ENCODE data around the gene ABHD17C. TPM values are rescaled to one million over a fixed set of nuclear protein-coding genes. Genes with fewer than 3 reads are reported as not detected.

ABHD17C gene
- total RNA-seq, 2 donors from 2014 or later, result 3.6 to 5.3 TPM

DNA sequence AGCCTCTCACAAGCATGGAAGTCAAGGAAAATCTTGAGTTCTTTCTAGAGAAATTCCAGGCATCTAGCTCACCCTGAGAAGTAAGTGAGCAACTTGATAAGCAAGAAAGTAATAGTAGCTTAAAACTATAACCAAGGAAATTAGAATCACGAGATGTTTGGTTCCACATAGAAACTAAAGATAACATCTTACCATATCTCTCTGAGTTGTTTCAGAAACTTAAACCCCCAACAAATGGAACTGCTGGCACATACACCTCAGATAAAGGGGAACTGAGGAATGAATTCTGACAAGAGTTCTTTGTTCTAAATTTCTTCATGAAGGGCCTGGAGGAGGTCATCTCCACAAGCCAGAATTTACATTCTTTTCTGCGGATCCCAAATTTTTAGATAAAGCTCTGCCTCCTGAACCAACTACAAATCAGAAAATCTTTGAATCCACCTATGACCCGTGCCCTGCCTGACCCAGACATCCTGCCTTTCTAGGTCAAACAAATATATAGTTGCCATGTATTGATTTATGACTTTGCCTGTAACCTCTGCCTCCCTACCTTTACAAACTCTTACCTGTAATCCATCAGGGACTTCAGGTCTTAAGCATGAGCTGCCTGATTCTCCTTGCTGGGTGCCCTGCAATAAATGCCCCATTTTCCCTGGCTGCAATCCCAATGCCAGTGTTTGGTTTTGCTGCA lies 26.4 kb upstream of the ABHD17C start:
- ATAC-seq, result no peak
- H3K9me3 ChIP-seq, result no peaks in the 10 kb centered on the region
- 52 to 53% methylated on average over 3 of the region's 3 CpGs for WGBS, 2 donors
- no peaks in the 10 kb centered on the region for H3K27me3 ChIP-seq
- intact Hi-C loops (cut with DNase I), result no loop called here
- H3K27ac ChIP-seq, result no peak overlapping the region
- no peaks in the 10 kb centered on the region for H3K36me3 ChIP-seq (replicated peaks in 1 of 2; ENCODE audit: insufficient read depth in 1 of 2, low read depth in 2 of 2)
- DNase-seq, result no peak
- no peak for TF ChIP-seq POLR2A (IDR thresholded peaks at IDR 0.05)
- TF ChIP-seq, protein P1, sequence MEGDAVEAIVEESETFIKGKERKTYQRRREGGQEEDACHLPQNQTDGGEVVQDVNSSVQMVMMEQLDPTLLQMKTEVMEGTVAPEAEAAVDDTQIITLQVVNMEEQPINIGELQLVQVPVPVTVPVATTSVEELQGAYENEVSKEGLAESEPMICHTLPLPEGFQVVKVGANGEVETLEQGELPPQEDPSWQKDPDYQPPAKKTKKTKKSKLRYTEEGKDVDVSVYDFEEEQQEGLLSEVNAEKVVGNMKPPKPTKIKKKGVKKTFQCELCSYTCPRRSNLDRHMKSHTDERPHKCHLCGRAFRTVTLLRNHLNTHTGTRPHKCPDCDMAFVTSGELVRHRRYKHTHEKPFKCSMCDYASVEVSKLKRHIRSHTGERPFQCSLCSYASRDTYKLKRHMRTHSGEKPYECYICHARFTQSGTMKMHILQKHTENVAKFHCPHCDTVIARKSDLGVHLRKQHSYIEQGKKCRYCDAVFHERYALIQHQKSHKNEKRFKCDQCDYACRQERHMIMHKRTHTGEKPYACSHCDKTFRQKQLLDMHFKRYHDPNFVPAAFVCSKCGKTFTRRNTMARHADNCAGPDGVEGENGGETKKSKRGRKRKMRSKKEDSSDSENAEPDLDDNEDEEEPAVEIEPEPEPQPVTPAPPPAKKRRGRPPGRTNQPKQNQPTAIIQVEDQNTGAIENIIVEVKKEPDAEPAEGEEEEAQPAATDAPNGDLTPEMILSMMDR (IDR thresholded peaks at IDR 0.05), result no peak
- no peak overlapping the region for H3K4me3 ChIP-seq
- H3K4me1 ChIP-seq, result no peaks in the 10 kb centered on the region

DNA sequence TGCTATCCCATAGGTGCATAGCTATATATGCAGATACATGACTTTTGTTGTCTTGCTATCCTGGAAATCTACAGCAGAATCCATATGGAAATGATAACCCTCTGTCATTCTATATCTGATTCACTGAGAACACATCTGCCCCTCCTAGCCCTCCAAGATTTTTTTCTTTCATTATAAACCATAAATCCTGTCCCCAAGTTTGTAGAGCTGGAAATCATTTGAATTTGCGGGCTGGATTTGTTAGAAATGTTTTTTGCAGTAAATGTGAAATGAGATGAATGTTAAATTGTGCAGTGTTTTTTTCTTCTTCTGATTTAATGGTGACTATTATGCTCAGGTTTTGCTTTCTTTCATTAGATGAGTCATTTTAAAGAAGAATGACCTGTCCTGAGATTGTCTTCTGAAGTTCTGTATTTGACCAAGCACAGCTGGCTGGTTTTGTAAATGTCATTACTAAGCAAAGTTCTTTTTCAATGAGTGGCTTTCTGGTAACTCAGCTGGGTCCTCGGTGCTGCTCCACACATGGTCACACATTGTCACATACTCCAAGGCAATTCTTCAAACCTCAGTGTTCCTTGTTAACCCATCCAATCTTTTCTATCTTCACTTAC lies 25.3 kb upstream of the ABHD17C start:
- intact Hi-C loops (cut with DNase I), result no loop called here
- Histone ChIP-seq H3K4me1 (no peaks in the 10 kb centered on the region), H3K4me3 (no peak overlapping the region), H3K36me3 (replicated peaks in 1 of 2; ENCODE audit: insufficient read depth in 1 of 2, low read depth in 2 of 2) (no peaks in the 10 kb centered on the region), H3K27me3 (no peaks in the 10 kb centered on the region), H3K27ac (no peak overlapping the region), H3K9me3 (no peaks in the 10 kb centered on the region)
- ATAC-seq (no peak), DNase-seq (no peak)
- WGBS, 2 donors, result 67 to 73% methylated on average over 2 of the region's 2 CpGs
- no peak for TF ChIP-seq POLR2A (IDR thresholded peaks at IDR 0.05)
- TF ChIP-seq, protein P1 (IDR thresholded peaks at IDR 0.05), result no peak

DNA sequence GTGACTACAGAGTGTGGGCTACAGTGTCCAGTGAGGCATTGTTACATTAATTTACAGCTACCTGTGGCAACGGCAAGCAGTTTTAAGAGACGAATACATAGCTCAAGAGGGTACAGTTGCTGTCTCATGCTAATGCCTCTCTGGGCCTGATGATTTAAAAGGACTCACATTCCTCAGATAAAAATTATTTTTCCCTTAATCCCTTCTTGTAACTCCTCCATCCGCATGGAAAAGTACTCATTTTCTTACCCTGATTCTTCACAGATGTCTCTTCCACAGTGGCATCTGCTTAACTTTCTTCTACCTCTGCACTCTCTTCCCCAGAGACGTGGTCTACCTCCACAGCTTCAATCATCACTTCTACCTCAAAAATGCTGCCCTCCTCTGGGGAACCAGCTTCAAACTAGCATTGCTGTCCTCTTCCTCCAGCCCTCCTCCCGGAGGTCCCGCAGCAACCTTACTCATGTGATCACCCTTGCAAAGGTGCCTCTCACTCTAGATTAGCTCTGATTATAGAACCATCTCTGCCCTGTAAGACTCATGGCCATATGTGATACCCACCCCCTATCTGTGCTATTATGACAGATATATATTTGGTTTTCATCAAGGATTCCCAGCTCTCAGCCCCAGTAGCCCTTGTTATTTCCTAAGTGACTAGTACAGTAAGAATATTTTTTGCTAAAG lies 21.4 kb upstream of the ABHD17C start:
- H3K36me3 ChIP-seq (replicated peaks in 1 of 2; ENCODE audit: insufficient read depth in 1 of 2, low read depth in 2 of 2), result no peaks in the 10 kb centered on the region
- no peak for TF ChIP-seq POLR2A (IDR thresholded peaks at IDR 0.05)
- TF ChIP-seq, protein P1 (IDR thresholded peaks at IDR 0.05), result no peak
- whole genome bisulfite sequencing, 2 donors, result 72 to 74% methylated on average over 6 of the region's 6 CpGs
- intact Hi-C loops (cut with DNase I), result no loop called here
- DNase-seq (no peak), ATAC-seq (no peak)
- H3K4me1 ChIP-seq, result no peaks in the 10 kb centered on the region
- H3K9me3 ChIP-seq, result no peaks in the 10 kb centered on the region
- H3K27ac ChIP-seq, result no peak overlapping the region
- H3K27me3 ChIP-seq, result no peaks in the 10 kb centered on the region
- H3K4me3 ChIP-seq, result no peak overlapping the region

DNA sequence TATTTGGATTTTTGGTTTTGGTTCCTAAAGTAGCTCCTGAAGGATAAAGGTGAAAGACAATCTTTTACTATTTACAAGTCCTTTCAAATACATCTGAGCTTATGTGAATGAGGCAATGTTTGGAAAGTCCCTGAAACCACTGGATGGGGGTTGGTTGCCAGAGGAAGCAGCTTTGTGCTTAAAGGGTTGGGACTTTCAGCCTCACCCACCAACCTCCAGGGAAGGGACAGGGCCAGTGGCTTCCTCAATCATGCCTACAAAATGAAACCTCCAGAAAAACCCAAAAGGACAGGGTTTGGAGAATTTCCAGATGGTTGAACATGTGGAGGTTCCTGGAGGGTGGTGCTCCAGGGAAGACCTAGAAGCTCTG lies 20.9 kb upstream of the ABHD17C start:
- H3K27ac ChIP-seq, result no peak overlapping the region
- intact Hi-C loops (cut with DNase I), result no loop called here
- DNase-seq, result peak in 1 of 4 donors; percentile 10
- no peak overlapping the region for H3K4me3 ChIP-seq
- H3K4me1 ChIP-seq, result no peaks in the 10 kb centered on the region
- TF ChIP-seq, protein P1 (IDR thresholded peaks at IDR 0.05), result no peak
- no peak for TF ChIP-seq POLR2A (IDR thresholded peaks at IDR 0.05)
- no peak for ATAC-seq
- H3K27me3 ChIP-seq, result no peaks in the 10 kb centered on the region
- H3K36me3 ChIP-seq (replicated peaks in 1 of 2; ENCODE audit: insufficient read depth in 1 of 2, low read depth in 2 of 2), result no peaks in the 10 kb centered on the region
- no peaks in the 10 kb centered on the region for H3K9me3 ChIP-seq
